HG03558 (cell line): ENCODE data around the gene TUBA4A.
"Not testable (repeated sequence)": the region's sequence is repeated elsewhere in the genome, so short reads cannot be mapped to it uniquely, and the experiment has no call there.

Experiments
- ATAC-seq: cut with Tn5 transposase; IDR thresholded peaks from one replicate; pipeline ENCODE4 v1.9.1; 2021; ENCODE audit warnings: moderate number of reproducible peaks; ENCODE audit not compliant: unreplicated experiment; ENCODE audit errors: extremely low read depth

The TUBA4A gene

GRCh38 chr2:219271021-219271420 lies 17.3 kb upstream of the TUBA4A start:
- ATAC-seq = no peak

- no peak for ATAC-seq
Measured at GRCh38 chr2:219270055-219270372, 16.3 kb upstream of the TUBA4A start.

- ATAC-seq = no peak
Measured at GRCh38 chr2:219269362-219270054, 15.8 kb upstream of the TUBA4A start.

- ATAC-seq = no peak
Measured at GRCh38 chr2:219268294-219268693, 14.6 kb upstream of the TUBA4A start.

GRCh38 chr2:219266886-219267285 lies 13.2 kb upstream of the TUBA4A start:
- ATAC-seq = no peak

- ATAC-seq = no peak
Measured at GRCh38 chr2:219266232-219266631, 12.5 kb upstream of the TUBA4A start.

- no peak for ATAC-seq
Measured at GRCh38 chr2:219261024-219261855, 7.5 kb upstream of the TUBA4A start.

GRCh38 chr2:219258942-219259341 lies 5.2 kb upstream of the TUBA4A start:
- ATAC-seq = not testable (repeated sequence)

GRCh38 chr2:219254590-219255201 lies 978 bp upstream of the TUBA4A start:
- no peak for ATAC-seq

GRCh38 chr2:219252900-219253752 lies 592 bp downstream of the TUBA4A start, which contains the start of gene TUBA4B:
Gene TUBA4B, plus strand, starts transcription at chr2:219253243. Its CDS starts 165 bp downstream, at chr2:219253408.
- no peak for ATAC-seq

GRCh38 chr2:219252570-219252899 lies 1.2 kb downstream of the TUBA4A start:
- no peak for ATAC-seq

GRCh38 chr2:219252084-219252483 lies 1.6 kb downstream of the TUBA4A start:
- ATAC-seq = no peak

- no peak for ATAC-seq
Measured at GRCh38 chr2:219251656-219252055, 2.1 kb downstream of the TUBA4A start.

- no peak for ATAC-seq
Measured at GRCh38 chr2:219250049-219250781, 3.5 kb downstream of the TUBA4A start.

- ATAC-seq = peak; percentile 30
Measured at GRCh38 chr2:219249203-219249980, 4.3 kb downstream of the TUBA4A start.

GRCh38 chr2:219248845-219249202 lies 4.9 kb downstream of the TUBA4A start:
- ATAC-seq = no peak

- ATAC-seq = no peak
Measured at GRCh38 chr2:219247678-219248642, 5.8 kb downstream of the TUBA4A start.

GRCh38 chr2:219246559-219246958 lies 7.2 kb downstream of the TUBA4A start:
- ATAC-seq = no peak
